Esophagus muscularis mucosa (tissue), 3 donors: ENCODE measurements around the gene RAF1.

Experiments
- POLR2A ChIP-seq: fragments of 450-650 bp; IDR thresholded peaks from one replicate; pipeline ENCODE4 v1.6.1; 2017; ENCODE audit warnings: antibody characterized with exemption, moderate library complexity, mild to moderate bottlenecking, low read depth
- TF ChIP-seq, protein P1 (sequence below), 3 experiments: fragments of 200-600 bp in 2 of 3; fragments of 450-650 bp in 1 of 3; sonication (generic) in 2 of 3; IDR thresholded peaks; one replicate each; pipeline ENCODE4 v1.5.1; 2017 to 2019; ENCODE audit warnings: antibody characterized with exemption in 3 of 3, mild to moderate bottlenecking in 2 of 3, moderate library complexity in 1 of 3

DNA sequence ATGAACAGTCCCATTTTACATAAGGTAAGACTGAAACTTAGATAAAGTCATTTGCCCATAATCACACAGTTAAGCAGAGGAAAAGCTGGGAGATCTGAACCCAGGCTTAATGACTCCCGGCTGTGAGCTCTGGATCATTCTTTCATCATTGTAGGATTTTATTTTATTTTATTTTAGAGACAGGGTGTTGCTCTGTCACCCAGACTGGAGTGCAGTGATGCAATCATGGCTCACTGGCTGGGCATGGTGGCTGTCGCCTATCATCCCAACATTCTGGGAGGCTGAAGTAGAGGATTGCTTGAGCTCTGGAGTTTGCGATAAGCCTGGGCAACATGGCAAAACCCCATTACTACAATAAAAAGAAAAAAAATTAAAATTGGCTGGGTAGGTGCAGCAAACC is 31.2 kb upstream of the RAF1 start:
- no peak for TF ChIP-seq POLR2A
- TF ChIP-seq, protein P1, sequence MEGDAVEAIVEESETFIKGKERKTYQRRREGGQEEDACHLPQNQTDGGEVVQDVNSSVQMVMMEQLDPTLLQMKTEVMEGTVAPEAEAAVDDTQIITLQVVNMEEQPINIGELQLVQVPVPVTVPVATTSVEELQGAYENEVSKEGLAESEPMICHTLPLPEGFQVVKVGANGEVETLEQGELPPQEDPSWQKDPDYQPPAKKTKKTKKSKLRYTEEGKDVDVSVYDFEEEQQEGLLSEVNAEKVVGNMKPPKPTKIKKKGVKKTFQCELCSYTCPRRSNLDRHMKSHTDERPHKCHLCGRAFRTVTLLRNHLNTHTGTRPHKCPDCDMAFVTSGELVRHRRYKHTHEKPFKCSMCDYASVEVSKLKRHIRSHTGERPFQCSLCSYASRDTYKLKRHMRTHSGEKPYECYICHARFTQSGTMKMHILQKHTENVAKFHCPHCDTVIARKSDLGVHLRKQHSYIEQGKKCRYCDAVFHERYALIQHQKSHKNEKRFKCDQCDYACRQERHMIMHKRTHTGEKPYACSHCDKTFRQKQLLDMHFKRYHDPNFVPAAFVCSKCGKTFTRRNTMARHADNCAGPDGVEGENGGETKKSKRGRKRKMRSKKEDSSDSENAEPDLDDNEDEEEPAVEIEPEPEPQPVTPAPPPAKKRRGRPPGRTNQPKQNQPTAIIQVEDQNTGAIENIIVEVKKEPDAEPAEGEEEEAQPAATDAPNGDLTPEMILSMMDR (IDR thresholded peaks at IDR 0.05): no peak
